Vagina (tissue), 2 donors: ENCODE data around the gene GALNT16.

Experiments
- POLR2AphosphoS5 ChIP-seq, 2 donors: sonication (generic); formaldehyde crosslinking; IDR thresholded peaks; one replicate each; pipeline ENCODE4 v1.9.0; 2017; ENCODE audit warnings: antibody characterized with exemption in 2 of 2, mild to moderate bottlenecking in 2 of 2, low read depth in 1 of 2; ENCODE audit not compliant: insufficient read depth in 1 of 2
- TF ChIP-seq, protein P1 (sequence below), 3 experiments: fragments of 450-650 bp in 2 of 3; fragments of 200-600 bp in 1 of 3; sonication (generic) in 1 of 3; IDR thresholded peaks; one replicate each; pipeline ENCODE4 v1.5.1; 2017 to 2019; ENCODE audit warnings: antibody characterized with exemption in 3 of 3, mild to moderate bottlenecking in 2 of 3, moderate library complexity in 2 of 3

- TF ChIP-seq, protein P1, sequence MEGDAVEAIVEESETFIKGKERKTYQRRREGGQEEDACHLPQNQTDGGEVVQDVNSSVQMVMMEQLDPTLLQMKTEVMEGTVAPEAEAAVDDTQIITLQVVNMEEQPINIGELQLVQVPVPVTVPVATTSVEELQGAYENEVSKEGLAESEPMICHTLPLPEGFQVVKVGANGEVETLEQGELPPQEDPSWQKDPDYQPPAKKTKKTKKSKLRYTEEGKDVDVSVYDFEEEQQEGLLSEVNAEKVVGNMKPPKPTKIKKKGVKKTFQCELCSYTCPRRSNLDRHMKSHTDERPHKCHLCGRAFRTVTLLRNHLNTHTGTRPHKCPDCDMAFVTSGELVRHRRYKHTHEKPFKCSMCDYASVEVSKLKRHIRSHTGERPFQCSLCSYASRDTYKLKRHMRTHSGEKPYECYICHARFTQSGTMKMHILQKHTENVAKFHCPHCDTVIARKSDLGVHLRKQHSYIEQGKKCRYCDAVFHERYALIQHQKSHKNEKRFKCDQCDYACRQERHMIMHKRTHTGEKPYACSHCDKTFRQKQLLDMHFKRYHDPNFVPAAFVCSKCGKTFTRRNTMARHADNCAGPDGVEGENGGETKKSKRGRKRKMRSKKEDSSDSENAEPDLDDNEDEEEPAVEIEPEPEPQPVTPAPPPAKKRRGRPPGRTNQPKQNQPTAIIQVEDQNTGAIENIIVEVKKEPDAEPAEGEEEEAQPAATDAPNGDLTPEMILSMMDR (IDR thresholded peaks at IDR 0.05), result no peak
- no peak for TF ChIP-seq POLR2AphosphoS5 (IDR thresholded peaks at IDR 0.05; ENCODE audit: insufficient read depth in 1 of 2, low read depth in 1 of 2)
Observed at GRCh38 chr14:69356903-69357543, 97.1 kb downstream of the GALNT16 start.
